Adrenal gland (tissue), 12 donors: ENCODE measurements around the gene LY86. TPM values are rescaled to one million over a fixed set of nuclear protein-coding genes. Genes with fewer than 3 reads are reported as not detected.

Source experiments
- DNase-seq, 7 donors: peaks; one replicate each; pipeline ENCODE4 v3.0.0-alpha.2; 2019 to 2020
- H3K27ac ChIP-seq, 5 donors: fragments of 200-600 bp; sonication (generic) in 4 of 5; 1 replicate in 3 of 5; 2 replicates in 2 of 5; pipeline versions ENCODE4 v1.5.1 to v1.8.0; 2016 to 2020; ENCODE audit warnings: mild to moderate bottlenecking in 1 of 5
- H3K27me3 ChIP-seq: fragments of 200-600 bp; 2 replicates; pipeline ENCODE4 v1.8.0; 2021
- H3K36me3 ChIP-seq, 2 donors: fragments of 200-600 bp; replicated peaks in 1 of 2; 1 replicate in 1 of 2; 2 replicates in 1 of 2; pipeline versions ENCODE4 v1.5.1 to v1.8.0; 2018 to 2022
- H3K4me1 ChIP-seq, 2 donors: fragments of 200-600 bp; replicated peaks in 1 of 2; 1 replicate in 1 of 2; 2 replicates in 1 of 2; pipeline versions ENCODE4 v1.5.1 to v1.8.0; 2018 to 2021
- H3K4me3 ChIP-seq, 4 donors: fragments of 200-600 bp; sonication (generic) in 3 of 4; one replicate each; pipeline ENCODE4 v1.5.1; 2016 to 2018
- H3K9me3 ChIP-seq, 3 donors: fragments of 200-600 bp; sonication (generic) in 1 of 3; replicated peaks in 1 of 3; 1 replicate in 2 of 3; 2 replicates in 1 of 3; pipeline versions ENCODE4 v1.5.1 to v1.8.0; 2016 to 2021
- CTCF ChIP-seq, 6 experiments: fragments of 450-650 bp in 4 of 6; fragments of 200-600 bp in 2 of 6; sonication (generic) in 1 of 6; IDR thresholded peaks; 1 replicate in 5 of 6; 2 replicates in 1 of 6; pipeline versions ENCODE4 v1.5.1 to v1.8.0; 2016 to 2021; ENCODE audit warnings: antibody characterized with exemption in 6 of 6, mild to moderate bottlenecking in 2 of 6, moderate library complexity in 1 of 6
- POLR2A ChIP-seq, 2 donors: fragments of 450-650 bp; IDR thresholded peaks; one replicate each; pipeline ENCODE4 v1.6.1; 2017; ENCODE audit warnings: antibody characterized with exemption in 2 of 2, mild to moderate bottlenecking in 2 of 2, moderate library complexity in 1 of 2
- WGBS, 4 donors: extraction: QIAGEN DNeasy Blood & Tissue Kit in 2 of 4; methylation state at CpG; one replicate each; pipeline versions ENCODE4 v1.1.5 to v1.1.7; 2013 to 2017; 5-methylcytosine and 5-hydroxymethylcytosine counted together
- intact Hi-C, 2 donors: fragments of 100-400 bp; cut with DNase I; formaldehyde crosslinking; loops; one replicate each; pipeline versions ENCODE4 v1.14.1 to v1.15.0; 2022 to 2023
- polyA plus RNA-seq, 3 donors: library from polyadenylated mRNA; stranded (reverse); fragments of 200-250 nt in 2 of 3; fragments of 350-450 nt in 1 of 3; fragmentation: Illumina TruSeq in 1 of 3; extraction: RNeasy Lipid Tissue Mini Kit (QIAGEN cat#74804) in 1 of 3; gene quantifications; one replicate each; pipeline ENCODE4 v1.2.3, GENCODE V29; 2013 to 2014
- total RNA-seq, 9 donors: library from RNA; depleted of rRNA in 4 of 9; stranded (reverse); fragments of >200 nt in 4 of 9; fragments of 120-200 nt in 1 of 9; fragmentation: NEBNext Ultra II Directional in 1 of 9; extraction: Animal tissue kit (Norgen Biotek cat#: 25700) in 1 of 9; gene quantifications; one replicate each; pipeline versions ENCODE4 v1.1.0 to v1.2.4, GENCODE V29; 2013 to 2023
- donor health status: healthy with polysubstance abuse.
- donor health status: Bipolar disorder and iron deficiency.
- donor health status: DM: yes; HTN: yes; CAD: no.
- donor health status: DM: no; HTN: no; CAD: no.
- donor health status: DM: no; HTN: no; CAD: no.
- donor health status: DM: yes; HTN: yes; CAD: no.

Gene LY86
- total and polyA plus RNA-seq, 12 donors, result 0.60 to 25.7 (median 7.1) TPM

GRCh38 chr6:6569811-6570164, 18.7 kb upstream of the LY86 start:
- intact Hi-C loops, result no loop called here
- Histone ChIP-seq H3K36me3 (no peaks in the 10 kb centered on the region), H3K4me3 (no peak overlapping the region), H3K27ac (no peak overlapping the region), H3K9me3 (no peaks in the 10 kb centered on the region), H3K4me1 (no peaks in the 10 kb centered on the region), H3K27me3 (no peaks in the 10 kb centered on the region)
- no peak for DNase-seq
- TF ChIP-seq CTCF (IDR thresholded peaks at IDR 0.05) (no peak), POLR2A (IDR thresholded peaks at IDR 0.05) (no peak)
- WGBS, 4 donors, result 30 to 55% (median 44%) methylated on average over 2 of the region's 2 CpGs

GRCh38 chr6:6570929-6571671, 17.4 kb upstream of the LY86 start:
- 54 to 62% (median 55%) methylated on average over 4 of the region's 4 CpGs for WGBS, 4 donors
- no peaks in the 10 kb centered on the region for H3K36me3 ChIP-seq
- no peak overlapping the region for H3K4me3 ChIP-seq
- no peaks in the 10 kb centered on the region for H3K9me3 ChIP-seq
- no peaks in the 10 kb centered on the region for H3K27me3 ChIP-seq
- H3K27ac ChIP-seq, result no peak overlapping the region
- no peaks in the 10 kb centered on the region for H3K4me1 ChIP-seq
- intact Hi-C loops, result no loop called here
- TF ChIP-seq CTCF (IDR thresholded peaks at IDR 0.05) (no peak), POLR2A (IDR thresholded peaks at IDR 0.05) (no peak)
- DNase-seq, result no peak

- TF ChIP-seq POLR2A (IDR thresholded peaks at IDR 0.05), result no peak
- TF ChIP-seq CTCF (IDR thresholded peaks at IDR 0.05), result no peak
- no peaks in the 10 kb centered on the region for H3K4me1 ChIP-seq
Measured at GRCh38 chr6:6575143-6575542, 13.4 kb upstream of the LY86 start.

GRCh38 chr6:6577735-6578134, 10.8 kb upstream of the LY86 start:
- Histone ChIP-seq H3K36me3 (no peaks in the 10 kb centered on the region), H3K27ac (no peak overlapping the region), H3K4me3 (no peak overlapping the region), H3K4me1 (no peaks in the 10 kb centered on the region), H3K27me3 (no peaks in the 10 kb centered on the region), H3K9me3 (no peaks in the 10 kb centered on the region)
- DNase-seq, result no peak
- intact Hi-C loops, result no loop called here
- 82 to 95% (median 91%) methylated on average over 1 of the region's 1 CpG for WGBS, 4 donors
- TF ChIP-seq CTCF (IDR thresholded peaks at IDR 0.05), result no peak
- TF ChIP-seq POLR2A (IDR thresholded peaks at IDR 0.05), result no peak

More at GRCh38 chr6:6575143-6575542, 13.4 kb upstream of the LY86 start:
- intact Hi-C loops, result no loop called here
- Histone ChIP-seq H3K27me3 (no peaks in the 10 kb centered on the region), H3K27ac (no peak overlapping the region), H3K9me3 (no peaks in the 10 kb centered on the region), H3K4me3 (no peak overlapping the region), H3K36me3 (no peaks in the 10 kb centered on the region)
- 80 to 85% (median 83%) methylated on average over 4 of the region's 4 CpGs for WGBS, 4 donors
- DNase-seq, result no peak
